ENCODE results near the gene FAM177A1. TPM values are rescaled to one million over a fixed set of nuclear protein-coding genes. Genes with fewer than 3 reads are reported as not detected.
A peak's percentile ranks its signal among the peaks of the same experiment; 100 is the strongest.

FAM177A1 gene
- total RNA-seq, 1 experiment from 2014 or later: 46.2 TPM

- Histone ChIP-seq H3K9ac (ENCODE audit: low read length) (peak overlapping the region; percentile 74), H4K20me1 (ENCODE audit: insufficient read depth) (no peaks in the 10 kb centered on the region), H3K27ac (ENCODE audit: low read depth, low read length) (peak overlapping the region; percentile 34), H3K79me2 (ENCODE audit: insufficient read depth, low read length) (peaks cover 16% of the 10 kb centered on the region), H3K9me2 (ENCODE audit: insufficient read depth) (no peaks in the 10 kb centered on the region), H3K4me2 (ENCODE audit: low read length) (peak overlapping the region; percentile 93), H3K36me3 (ENCODE audit: control insufficient read depth in 1 of 2, insufficient read depth in 2 of 2, low read length in 2 of 2) (no peaks in the 10 kb centered on the region), H2AFZ (ENCODE audit: low read depth, low read length, poor library complexity, severe bottlenecking) (peak overlapping the region; percentile 82), H3K4me3 (replicated peaks in 1 of 2; ENCODE audit: low read depth in 1 of 2, low read length in 2 of 2) (peak overlapping the region; percentile 56 to 81), H3K4me1 (ENCODE audit: control insufficient read depth in 1 of 2, insufficient read depth in 2 of 2, low read length in 2 of 2) (peaks cover 10 to 18% of the 10 kb centered on the region in 2 experiments; a peak in 3 of 4 replicates), H3K27me3 (ENCODE audit: insufficient read depth, low read length) (no peaks in the 10 kb centered on the region), H3K9me3 (ENCODE audit: control insufficient read depth in 1 of 2, insufficient read depth in 1 of 2, low read depth in 1 of 2, low read length in 2 of 2) (no peaks in the 10 kb centered on the region)
- POLR2A ChIA-PET: interaction anchor here (0.7 to 2.0 kb wide), 7 partner anchors 8 to 267 kb away, joined by 3 to 10 read pairs (median 3); partner anchors contain the start of genes PPP2R3C, PRORP and SRP54
- intact Hi-C loops (cut with micrococcal nuclease): loop anchor here (1.0 kb wide), 1 partner anchor 63 kb away; the partner anchor contains the start of gene SRP54
- CTCF ChIA-PET: interaction anchor here (0.7 to 0.9 kb wide), 2 partner anchors 23 to 65 kb away, joined by 3 read pairs; no protein-coding TSS in a partner anchor
- ATAC-seq (no peak), DNase-seq (ENCODE audit: low read depth, low spot score) (no peak)
- BruUV-seq (replicated peaks): no TSS peak
- RAD21 ChIA-PET (ENCODE audit: low non-redundant PET in 1 of 2, low total read pairs in 2 of 2, uncharacterized antibody in 2 of 2, unreplicated experiment in 2 of 2): no interaction called here
- TF ChIP-seq SP1 (IDR thresholded peaks at IDR 0.05; ENCODE audit: low read depth) (no peak), TCF7L2 (IDR thresholded peaks at IDR 0.05; ENCODE audit: borderline replicate concordance, extremely low read depth, insufficient read depth, insufficient read length) (peak; percentile 49)
These were observed 349 bp upstream of the FAM177A1 start for GRCh38 chr14:35045798-35046047.

- POLR2A ChIA-PET: interaction anchor here (0.9 to 2.0 kb wide), 3 partner anchors 24 to 64 kb away, joined by 3 to 10 read pairs (median 5); partner anchors contain the start of gene SRP54
- BruUV-seq (replicated peaks): no TSS peak
These were observed 872 bp downstream of the FAM177A1 start for GRCh38 chr14:35046751-35047536.

More at GRCh38 chr14:35046751-35047536, 872 bp downstream of the FAM177A1 start:
- CTCF ChIA-PET: no interaction called here
- H3K4me3 ChIP-seq (replicated peaks in 1 of 2; ENCODE audit: low read depth in 1 of 2, low read length in 2 of 2): peak overlapping the region; percentile 81 to 92
- peaks cover 16% of the 10 kb centered on the region for H3K79me2 ChIP-seq (ENCODE audit: insufficient read depth, low read length)
- no peak overlapping the region for H2AFZ ChIP-seq (ENCODE audit: low read depth, low read length, poor library complexity, severe bottlenecking)
- H3K27me3 ChIP-seq (ENCODE audit: insufficient read depth, low read length): no peaks in the 10 kb centered on the region
- ATAC-seq (peak; percentile 45), DNase-seq (ENCODE audit: low read depth, low spot score) (no peak)
- H3K9me3 ChIP-seq (ENCODE audit: control insufficient read depth in 1 of 2, insufficient read depth in 1 of 2, low read depth in 1 of 2, low read length in 2 of 2): no peaks in the 10 kb centered on the region
- TF ChIP-seq ZFX (IDR thresholded peaks at IDR 0.05) (peak; percentile 41; the same call in 1 of the 2 replicates), ZBTB33 (IDR thresholded peaks at IDR 0.05; ENCODE audit: extremely low read depth, insufficient replicate concordance, low read length) (no peak), REST (IDR thresholded peaks at IDR 0.05; ENCODE audit: low read depth) (peak; percentile 27; the same call in 1 of the 2 replicates)
- peaks cover 10 to 19% of the 10 kb centered on the region in 2 experiments; a peak in 3 of 4 replicates for H3K4me1 ChIP-seq (ENCODE audit: control insufficient read depth in 1 of 2, insufficient read depth in 2 of 2, low read length in 2 of 2)
- no peaks in the 10 kb centered on the region for H3K36me3 ChIP-seq (ENCODE audit: control insufficient read depth in 1 of 2, insufficient read depth in 2 of 2, low read length in 2 of 2)
- peak overlapping the region; percentile 95 for H3K27ac ChIP-seq (ENCODE audit: low read depth, low read length)
- peak overlapping the region; percentile 83 for H3K9ac ChIP-seq (ENCODE audit: low read length)
- H3K9me2 ChIP-seq (ENCODE audit: insufficient read depth): no peaks in the 10 kb centered on the region
- peak overlapping the region; percentile 93 for H3K4me2 ChIP-seq (ENCODE audit: low read length)
- H4K20me1 ChIP-seq (ENCODE audit: insufficient read depth): no peaks in the 10 kb centered on the region
- RAD21 ChIA-PET (ENCODE audit: low non-redundant PET in 1 of 2, low total read pairs in 2 of 2, uncharacterized antibody in 2 of 2, unreplicated experiment in 2 of 2): no interaction called here
- intact Hi-C loops (cut with micrococcal nuclease): loop anchor here (1.0 kb wide), 1 partner anchor 65 kb away; the partner anchor contains the start of gene SRP54
